WTC11 (cell line): ENCODE results near the gene TINAGL1. TPM values are rescaled to one million over a fixed set of nuclear protein-coding genes. Genes with fewer than 3 reads are reported as not detected.

Source experiments
- ATAC-seq: fragments of 200-7000 bp; cut with Tn5 transposase; 2 replicates; pipeline ENCODE4 v1.10.0; 2021; ENCODE audit warnings: mild to moderate bottlenecking, moderate library complexity
- CTCF ChIA-PET: fragments of 300-600 bp; sonication (Branson Sonifier 250); formaldehyde crosslinking; loops from one replicate; lab custom pipeline; 2021; ENCODE audit warnings: antibody characterized with exemption; lab: Charles Lee
- POLR2A ChIA-PET: fragments of 350-600 bp; sonication (Branson Sonifier 250); formaldehyde crosslinking; loops from one replicate; lab custom pipeline; 2021; ENCODE audit warnings: antibody characterized with exemption; lab: Charles Lee
- DNase-seq: peaks from one replicate; pipeline ENCODE4 v3.0.0; 2021; ENCODE audit warnings: low spot score
- H3K27ac Mint-ChIP-seq: 2 replicates; pipeline ENCODE4 v1.8.0; 2021; ENCODE audit warnings: mixed read lengths
- H3K27me3 Mint-ChIP-seq: 2 replicates; pipeline ENCODE4 v1.8.0; 2021; ENCODE audit warnings: low read depth, mild to moderate bottlenecking, moderate library complexity, mixed read lengths
- H3K36me3 Mint-ChIP-seq: 2 replicates; pipeline ENCODE4 v1.8.0; 2021; ENCODE audit warnings: mixed read lengths
- H3K4me1 Mint-ChIP-seq: 2 replicates; pipeline ENCODE4 v1.8.0; 2022; ENCODE audit warnings: mixed read lengths
- H3K4me3 Mint-ChIP-seq: 2 replicates; pipeline ENCODE4 v1.8.0; 2021; ENCODE audit warnings: mild to moderate bottlenecking, moderate library complexity, mixed read lengths
- H3K9me3 Mint-ChIP-seq: 2 replicates; pipeline ENCODE4 v1.8.0; 2021; ENCODE audit warnings: mixed read lengths
- FOXP1 ChIP-seq: sonication (generic); formaldehyde crosslinking; IDR thresholded peaks from 2 replicates; pipeline ENCODE4 v1.8.0; 2022; ENCODE audit warnings: missing genetic modification reagents, mild to moderate bottlenecking, moderate library complexity, borderline replicate concordance
- GTF2I ChIP-seq: fragments of 250-450 bp; sonication (Bioruptor Pico); conservative IDR thresholded peaks from 2 replicates; pipeline ENCODE4 v1.4.0; 2021; ENCODE audit warnings: mild to moderate bottlenecking
- IRF1 ChIP-seq: sonication (generic); formaldehyde crosslinking; IDR thresholded peaks from 2 replicates; pipeline ENCODE4 v1.8.0; 2023; ENCODE audit warnings: missing genetic modification reagents
- NFE2L1 ChIP-seq: sonication (generic); formaldehyde crosslinking; IDR thresholded peaks from 2 replicates; pipeline ENCODE4 v1.8.1; 2023; ENCODE audit warnings: missing genetic modification reagents
- NR3C1 ChIP-seq: sonication (generic); formaldehyde crosslinking; conservative IDR thresholded peaks from 2 replicates; pipeline ENCODE4 v1.8.1; 2023; ENCODE audit warnings: low read depth, mild to moderate bottlenecking, missing genetic modification reagents
- PRDM15 ChIP-seq: sonication (generic); formaldehyde crosslinking; IDR thresholded peaks from 2 replicates; pipeline ENCODE4 v1.8.0; 2022; ENCODE audit warnings: missing genetic modification reagents
- RELA ChIP-seq: sonication (generic); formaldehyde crosslinking; IDR thresholded peaks from 2 replicates; pipeline ENCODE4 v1.8.1; 2022; ENCODE audit warnings: missing genetic modification reagents, mild to moderate bottlenecking, borderline replicate concordance
- RORB ChIP-seq: fragments of 250-450 bp; sonication (Bioruptor Pico); IDR thresholded peaks from 2 replicates; pipeline ENCODE4 v1.9.0; 2021; ENCODE audit warnings: mild to moderate bottlenecking
- SMAD4 ChIP-seq: sonication (generic); formaldehyde crosslinking; IDR thresholded peaks from 2 replicates; pipeline ENCODE4 v1.8.0; 2022; ENCODE audit warnings: mild to moderate bottlenecking, missing genetic modification reagents
- SP1 ChIP-seq: sonication (generic); formaldehyde crosslinking; conservative IDR thresholded peaks from 2 replicates; pipeline ENCODE4 v1.8.1; 2022; ENCODE audit warnings: missing genetic modification reagents
- USF1 ChIP-seq: sonication (generic); formaldehyde crosslinking; IDR thresholded peaks from 2 replicates; pipeline ENCODE4 v1.8.0; 2022; ENCODE audit warnings: mild to moderate bottlenecking, missing genetic modification reagents
- USF2 ChIP-seq: sonication (generic); formaldehyde crosslinking; IDR thresholded peaks from 2 replicates; pipeline ENCODE4 v1.8.1; 2023; ENCODE audit warnings: mild to moderate bottlenecking, missing genetic modification reagents, moderate library complexity
- ZBTB21 ChIP-seq: sonication (generic); formaldehyde crosslinking; IDR thresholded peaks from 2 replicates; pipeline ENCODE4 v1.8.1; 2023; ENCODE audit warnings: mild to moderate bottlenecking, missing genetic modification reagents, borderline replicate concordance
- ZNF219 ChIP-seq: sonication (generic); formaldehyde crosslinking; IDR thresholded peaks from 2 replicates; pipeline ENCODE4 v1.8.0; 2023; ENCODE audit warnings: missing genetic modification reagents, mild to moderate bottlenecking, borderline replicate concordance
- ZNF396 ChIP-seq: fragments of 250-450 bp; sonication (Bioruptor Pico); IDR thresholded peaks from 2 replicates; pipeline ENCODE4 v1.8.0; 2021; ENCODE audit warnings: mild to moderate bottlenecking, moderate library complexity, borderline replicate concordance
- total RNA-seq: library from RNA; stranded (reverse); gene quantifications from 3 replicates; pipeline ENCODE4 v1.2.3, GENCODE V29; 2021
- TF ChIP-seq, protein P1 (sequence below): fragments of 250-450 bp; sonication (Bioruptor Pico); IDR thresholded peaks from 2 replicates; pipeline ENCODE4 v1.9.0; 2021; ENCODE audit warnings: mild to moderate bottlenecking, borderline replicate concordance
- TF ChIP-seq, protein P2 (sequence below): fragments of 250-450 bp; sonication (Bioruptor Pico); IDR thresholded peaks from 2 replicates; pipeline ENCODE4 v1.9.0; 2021; ENCODE audit warnings: mild to moderate bottlenecking
- TF ChIP-seq, protein P3 (sequence below): sonication (generic); formaldehyde crosslinking; IDR thresholded peaks from 2 replicates; pipeline ENCODE4 v1.8.1; 2022; ENCODE audit warnings: missing genetic modification reagents, borderline replicate concordance
- TF ChIP-seq, protein P4 (sequence below): sonication (generic); formaldehyde crosslinking; IDR thresholded peaks from 2 replicates; pipeline ENCODE4 v1.8.1; 2022; ENCODE audit warnings: low read depth, mild to moderate bottlenecking, moderate library complexity, missing genetic modification reagents, borderline replicate concordance

TINAGL1 gene
- total RNA-seq, 1 experiment from 2014 or later: 7.2 TPM

DNA sequence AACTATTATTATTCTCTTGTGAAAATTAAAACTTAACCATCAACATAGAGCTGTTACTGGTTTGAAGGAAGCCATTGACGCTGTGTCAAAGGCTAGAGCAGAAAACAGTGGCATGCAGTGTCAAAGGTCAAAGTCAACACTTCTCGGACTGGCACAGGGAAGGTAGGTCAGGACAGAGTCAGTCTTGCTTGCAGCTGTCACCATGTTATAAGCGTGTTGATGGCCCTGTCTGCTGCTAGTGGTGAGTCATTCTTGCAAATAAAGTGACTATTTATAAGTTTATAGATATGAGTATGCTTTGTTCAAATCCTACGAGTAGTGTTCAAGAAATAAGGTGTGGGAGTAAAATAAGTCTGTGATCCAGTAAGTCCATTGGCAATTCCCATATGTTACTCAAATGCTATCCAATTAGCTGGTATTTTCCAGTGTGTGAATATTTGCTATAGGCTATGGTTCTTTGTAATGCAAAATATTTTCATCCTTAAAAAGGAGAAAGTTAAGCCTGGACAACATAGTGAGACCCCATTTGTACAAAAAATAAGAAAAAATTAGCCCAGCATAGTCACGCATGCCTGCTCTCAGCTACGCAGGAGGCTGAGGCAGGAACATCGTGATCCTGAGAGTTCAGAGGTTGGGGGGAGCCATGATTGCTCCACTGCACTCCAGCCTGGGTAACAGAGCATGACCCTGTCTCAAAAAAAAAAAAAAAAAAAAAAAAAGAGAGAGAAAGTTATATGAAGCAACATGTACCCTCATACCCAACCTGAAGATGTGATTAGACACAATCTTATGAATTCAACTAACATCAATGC, 26.3 kb upstream of the TINAGL1 start (continued):
- TF ChIP-seq, protein P1, sequence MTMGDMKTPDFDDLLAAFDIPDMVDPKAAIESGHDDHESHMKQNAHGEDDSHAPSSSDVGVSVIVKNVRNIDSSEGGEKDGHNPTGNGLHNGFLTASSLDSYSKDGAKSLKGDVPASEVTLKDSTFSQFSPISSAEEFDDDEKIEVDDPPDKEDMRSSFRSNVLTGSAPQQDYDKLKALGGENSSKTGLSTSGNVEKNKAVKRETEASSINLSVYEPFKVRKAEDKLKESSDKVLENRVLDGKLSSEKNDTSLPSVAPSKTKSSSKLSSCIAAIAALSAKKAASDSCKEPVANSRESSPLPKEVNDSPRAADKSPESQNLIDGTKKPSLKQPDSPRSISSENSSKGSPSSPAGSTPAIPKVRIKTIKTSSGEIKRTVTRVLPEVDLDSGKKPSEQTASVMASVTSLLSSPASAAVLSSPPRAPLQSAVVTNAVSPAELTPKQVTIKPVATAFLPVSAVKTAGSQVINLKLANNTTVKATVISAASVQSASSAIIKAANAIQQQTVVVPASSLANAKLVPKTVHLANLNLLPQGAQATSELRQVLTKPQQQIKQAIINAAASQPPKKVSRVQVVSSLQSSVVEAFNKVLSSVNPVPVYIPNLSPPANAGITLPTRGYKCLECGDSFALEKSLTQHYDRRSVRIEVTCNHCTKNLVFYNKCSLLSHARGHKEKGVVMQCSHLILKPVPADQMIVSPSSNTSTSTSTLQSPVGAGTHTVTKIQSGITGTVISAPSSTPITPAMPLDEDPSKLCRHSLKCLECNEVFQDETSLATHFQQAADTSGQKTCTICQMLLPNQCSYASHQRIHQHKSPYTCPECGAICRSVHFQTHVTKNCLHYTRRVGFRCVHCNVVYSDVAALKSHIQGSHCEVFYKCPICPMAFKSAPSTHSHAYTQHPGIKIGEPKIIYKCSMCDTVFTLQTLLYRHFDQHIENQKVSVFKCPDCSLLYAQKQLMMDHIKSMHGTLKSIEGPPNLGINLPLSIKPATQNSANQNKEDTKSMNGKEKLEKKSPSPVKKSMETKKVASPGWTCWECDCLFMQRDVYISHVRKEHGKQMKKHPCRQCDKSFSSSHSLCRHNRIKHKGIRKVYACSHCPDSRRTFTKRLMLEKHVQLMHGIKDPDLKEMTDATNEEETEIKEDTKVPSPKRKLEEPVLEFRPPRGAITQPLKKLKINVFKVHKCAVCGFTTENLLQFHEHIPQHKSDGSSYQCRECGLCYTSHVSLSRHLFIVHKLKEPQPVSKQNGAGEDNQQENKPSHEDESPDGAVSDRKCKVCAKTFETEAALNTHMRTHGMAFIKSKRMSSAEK: no peak
- TF ChIP-seq FOXP1 (CRISPR knock-in tag) (no peak), USF1 (no peak), SMAD4 (CRISPR knock-in tag) (no peak), NFE2L1 (CRISPR knock-in tag) (no peak), GTF2I (CRISPR knock-in tag) (no peak), ZNF396 (CRISPR knock-in tag) (no peak)
- TF ChIP-seq, protein P2, sequence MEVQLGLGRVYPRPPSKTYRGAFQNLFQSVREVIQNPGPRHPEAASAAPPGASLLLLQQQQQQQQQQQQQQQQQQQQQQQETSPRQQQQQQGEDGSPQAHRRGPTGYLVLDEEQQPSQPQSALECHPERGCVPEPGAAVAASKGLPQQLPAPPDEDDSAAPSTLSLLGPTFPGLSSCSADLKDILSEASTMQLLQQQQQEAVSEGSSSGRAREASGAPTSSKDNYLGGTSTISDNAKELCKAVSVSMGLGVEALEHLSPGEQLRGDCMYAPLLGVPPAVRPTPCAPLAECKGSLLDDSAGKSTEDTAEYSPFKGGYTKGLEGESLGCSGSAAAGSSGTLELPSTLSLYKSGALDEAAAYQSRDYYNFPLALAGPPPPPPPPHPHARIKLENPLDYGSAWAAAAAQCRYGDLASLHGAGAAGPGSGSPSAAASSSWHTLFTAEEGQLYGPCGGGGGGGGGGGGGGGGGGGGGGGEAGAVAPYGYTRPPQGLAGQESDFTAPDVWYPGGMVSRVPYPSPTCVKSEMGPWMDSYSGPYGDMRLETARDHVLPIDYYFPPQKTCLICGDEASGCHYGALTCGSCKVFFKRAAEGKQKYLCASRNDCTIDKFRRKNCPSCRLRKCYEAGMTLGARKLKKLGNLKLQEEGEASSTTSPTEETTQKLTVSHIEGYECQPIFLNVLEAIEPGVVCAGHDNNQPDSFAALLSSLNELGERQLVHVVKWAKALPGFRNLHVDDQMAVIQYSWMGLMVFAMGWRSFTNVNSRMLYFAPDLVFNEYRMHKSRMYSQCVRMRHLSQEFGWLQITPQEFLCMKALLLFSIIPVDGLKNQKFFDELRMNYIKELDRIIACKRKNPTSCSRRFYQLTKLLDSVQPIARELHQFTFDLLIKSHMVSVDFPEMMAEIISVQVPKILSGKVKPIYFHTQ (CRISPR knock-in tag): no peak
- TF ChIP-seq, protein P3, sequence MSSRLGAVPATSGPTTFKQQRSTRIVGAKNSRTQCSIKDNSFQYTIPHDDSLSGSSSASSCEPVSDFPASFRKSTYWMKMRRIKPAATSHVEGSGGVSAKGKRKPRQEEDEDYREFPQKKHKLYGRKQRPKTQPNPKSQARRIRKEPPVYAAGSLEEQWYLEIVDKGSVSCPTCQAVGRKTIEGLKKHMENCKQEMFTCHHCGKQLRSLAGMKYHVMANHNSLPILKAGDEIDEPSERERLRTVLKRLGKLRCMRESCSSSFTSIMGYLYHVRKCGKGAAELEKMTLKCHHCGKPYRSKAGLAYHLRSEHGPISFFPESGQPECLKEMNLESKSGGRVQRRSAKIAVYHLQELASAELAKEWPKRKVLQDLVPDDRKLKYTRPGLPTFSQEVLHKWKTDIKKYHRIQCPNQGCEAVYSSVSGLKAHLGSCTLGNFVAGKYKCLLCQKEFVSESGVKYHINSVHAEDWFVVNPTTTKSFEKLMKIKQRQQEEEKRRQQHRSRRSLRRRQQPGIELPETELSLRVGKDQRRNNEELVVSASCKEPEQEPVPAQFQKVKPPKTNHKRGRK (CRISPR knock-in tag): no peak

GRCh38 chr1:31551208-31551607, 25.1 kb upstream of the TINAGL1 start:
- CTCF ChIA-PET: interaction anchor here (4.0 kb wide), 1 partner anchor 130 kb away, joined by 57 read pairs; no protein-coding TSS in a partner anchor
- POLR2A ChIA-PET: no interaction called here
- H3K27ac Mint-ChIP-seq: no peak overlapping the region
- no peak overlapping the region for H3K4me3 Mint-ChIP-seq
- no peak for DNase-seq
- H3K27me3 Mint-ChIP-seq: no peaks in the 10 kb centered on the region
- ATAC-seq: no peak
- no peaks in the 10 kb centered on the region for H3K36me3 Mint-ChIP-seq
- no peaks in the 10 kb centered on the region for H3K9me3 Mint-ChIP-seq
- peaks cover 14% of the 10 kb centered on the region; the same call in 1 of the 2 replicates for H3K4me1 Mint-ChIP-seq
- TF ChIP-seq NR3C1 (CRISPR knock-in tag) (no peak), RORB (CRISPR knock-in tag) (no peak), ZBTB21 (no peak), ZNF219 (CRISPR knock-in tag) (no peak), USF2 (CRISPR knock-in tag) (no peak), PRDM15 (CRISPR knock-in tag) (no peak), NFE2L1 (CRISPR knock-in tag) (no peak), RELA (no peak), IRF1 (CRISPR knock-in tag) (no peak), SP1 (CRISPR knock-in tag) (no peak)
- TF ChIP-seq, protein P4, sequence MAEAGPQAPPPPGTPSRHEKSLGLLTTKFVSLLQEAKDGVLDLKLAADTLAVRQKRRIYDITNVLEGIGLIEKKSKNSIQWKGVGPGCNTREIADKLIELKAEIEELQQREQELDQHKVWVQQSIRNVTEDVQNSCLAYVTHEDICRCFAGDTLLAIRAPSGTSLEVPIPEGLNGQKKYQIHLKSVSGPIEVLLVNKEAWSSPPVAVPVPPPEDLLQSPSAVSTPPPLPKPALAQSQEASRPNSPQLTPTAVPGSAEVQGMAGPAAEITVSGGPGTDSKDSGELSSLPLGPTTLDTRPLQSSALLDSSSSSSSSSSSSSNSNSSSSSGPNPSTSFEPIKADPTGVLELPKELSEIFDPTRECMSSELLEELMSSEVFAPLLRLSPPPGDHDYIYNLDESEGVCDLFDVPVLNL: no peak
